NCI-H187 (cell line): Measurements from ENCODE around the gene CETN2.
"Not testable (repeated sequence)": the region's sequence is repeated elsewhere in the genome, so short reads cannot be mapped to it uniquely, and the experiment has no call there.

Source experiments
- DNase-seq, 2 experiments: peaks; one replicate each; lab custom pipeline; 2025; lab: John Stamatoyannopoulos, UW

The CETN2 gene

DNA sequence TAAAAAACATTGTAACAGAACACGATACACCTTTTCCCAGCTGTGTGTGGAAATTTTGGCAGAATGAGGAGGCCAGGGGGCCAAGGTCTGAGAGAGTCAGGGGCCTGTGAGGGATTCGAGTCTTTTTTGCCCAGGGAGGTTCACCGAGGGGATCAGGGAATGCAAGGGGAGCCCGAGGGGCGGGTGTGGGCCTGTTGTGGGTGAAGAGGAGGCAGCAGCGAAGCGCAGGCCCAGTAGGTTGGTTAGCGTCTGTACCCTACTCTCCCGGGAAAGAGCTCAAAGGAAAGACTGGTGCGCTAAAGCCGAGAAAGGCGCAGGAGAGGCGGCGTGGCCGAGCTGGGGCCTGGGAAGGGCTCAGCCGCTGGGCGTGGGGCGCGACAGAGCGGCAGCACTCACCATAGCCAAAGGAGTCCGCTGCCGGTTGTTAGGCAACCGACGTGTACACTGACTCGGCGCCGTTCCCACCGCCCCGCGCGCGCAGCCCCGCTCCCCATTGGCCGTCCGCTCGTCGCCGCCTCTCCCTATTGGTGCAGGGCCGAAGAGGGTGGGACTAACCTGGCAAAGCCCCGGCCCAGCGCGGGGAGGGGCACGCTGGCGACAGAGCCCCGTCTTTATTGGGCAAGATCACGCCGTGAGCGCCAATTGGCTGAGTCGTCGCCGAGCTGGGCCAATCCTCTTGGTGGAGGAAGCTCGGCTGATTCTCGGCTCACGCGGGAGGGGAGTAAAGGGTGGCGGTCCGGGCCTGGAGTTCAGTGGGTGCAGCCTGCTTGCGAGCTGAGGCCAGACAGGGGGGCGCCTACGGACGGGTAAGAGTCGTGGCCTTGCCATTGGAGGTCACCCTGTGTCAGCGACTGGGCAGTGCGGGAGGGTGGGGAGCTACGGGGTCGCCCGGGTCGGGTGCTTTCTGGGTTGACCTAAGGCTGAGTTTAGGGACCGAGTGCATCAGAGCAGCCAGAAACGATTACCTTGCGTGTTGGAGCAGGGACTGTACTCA is at the start of gene CETN2, which contains the start of gene NSDHL:
TSS of gene CETN2 (minus strand) at position 446 of the 994 bp plus-strand sequence. CDS start at position 399, 47 bp downstream.
TSS of gene NSDHL (plus strand) at position 752 of the 994 bp plus-strand sequence. CDS start 15,262 bp downstream, outside the sequence.
- DNase-seq: peak; percentile 95

DNA sequence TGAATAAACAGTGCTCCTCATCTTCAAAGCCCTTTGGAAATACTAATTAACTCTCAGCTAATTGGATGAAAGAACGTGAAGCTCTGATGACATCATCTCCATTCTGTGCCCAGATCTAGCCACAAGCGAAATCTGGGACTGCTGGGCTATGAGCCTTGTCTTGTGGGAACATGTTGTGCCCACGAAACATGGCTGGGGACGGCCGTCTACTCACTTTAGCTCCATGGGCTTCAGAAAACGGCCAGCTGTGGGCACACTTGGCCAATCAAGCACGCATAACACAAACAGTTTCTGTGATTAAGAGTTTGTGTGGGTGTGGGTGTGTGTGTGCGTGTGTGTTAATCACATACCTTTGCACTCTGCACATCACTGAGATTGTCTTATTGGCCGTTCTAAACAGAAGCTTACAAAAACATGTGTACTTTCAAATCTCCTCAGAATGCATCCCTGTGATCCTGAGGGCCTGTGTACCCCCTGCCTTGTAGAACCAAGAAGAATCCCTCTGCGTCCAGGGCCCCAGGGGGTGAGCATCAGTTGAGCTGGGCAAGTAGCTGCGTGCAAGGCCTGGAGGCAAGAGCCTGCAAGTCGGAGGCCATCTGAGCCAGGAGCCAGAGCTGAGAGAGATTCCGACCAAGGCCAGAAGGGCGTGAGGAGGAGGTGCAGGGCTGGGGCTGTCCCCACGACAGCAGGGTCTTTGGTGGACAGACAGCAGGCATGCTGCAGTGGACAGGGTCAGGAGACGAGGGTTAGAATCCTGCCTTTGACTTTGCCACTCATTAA is 48.6 kb upstream of the CETN2 start:
- DNase-seq: no peak

DNA sequence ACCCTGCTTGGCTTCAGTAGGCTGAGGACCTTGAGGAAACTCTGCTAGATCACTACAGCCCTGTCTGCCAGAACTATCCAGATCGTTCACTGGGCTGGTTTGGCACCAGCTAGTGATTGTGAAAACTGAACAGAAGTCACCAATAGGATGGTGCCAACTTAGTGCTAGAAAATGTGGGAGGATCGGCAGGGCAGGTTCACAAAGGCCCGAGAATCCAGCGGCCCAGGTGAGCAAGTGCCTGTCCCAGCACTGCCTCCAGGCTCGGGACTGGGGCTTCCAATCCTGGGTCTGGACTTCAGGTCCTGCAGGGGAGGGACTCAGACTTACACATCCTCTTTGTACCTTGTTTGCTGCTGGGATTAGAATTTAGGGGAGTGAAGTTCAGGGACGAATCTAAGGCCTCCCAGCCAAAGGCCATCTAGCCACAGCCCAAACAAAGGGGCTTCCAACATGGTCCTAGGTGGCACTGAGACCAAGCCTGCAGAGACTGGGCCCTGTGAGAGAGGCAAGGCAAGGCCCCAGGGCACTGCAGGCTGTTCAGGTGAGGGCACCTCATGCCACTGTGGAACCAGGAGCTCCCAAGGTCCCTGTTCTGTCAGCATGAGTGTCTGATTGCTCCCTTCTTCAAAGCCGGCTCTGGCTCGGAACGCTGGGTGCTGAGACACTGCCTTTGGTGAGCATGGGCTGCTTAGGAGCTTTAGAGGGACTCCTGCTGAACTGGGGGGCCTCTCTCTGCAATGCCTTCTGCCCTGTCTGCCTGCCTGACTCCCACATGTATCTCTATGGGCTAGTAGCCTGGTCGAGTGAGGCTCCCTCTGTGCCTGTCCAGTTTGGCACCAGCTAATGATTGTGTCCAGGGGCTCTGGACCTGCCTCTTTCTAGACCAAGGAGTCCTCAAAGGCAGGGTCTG is 46.6 kb upstream of the CETN2 start:
- DNase-seq: no peak

DNA sequence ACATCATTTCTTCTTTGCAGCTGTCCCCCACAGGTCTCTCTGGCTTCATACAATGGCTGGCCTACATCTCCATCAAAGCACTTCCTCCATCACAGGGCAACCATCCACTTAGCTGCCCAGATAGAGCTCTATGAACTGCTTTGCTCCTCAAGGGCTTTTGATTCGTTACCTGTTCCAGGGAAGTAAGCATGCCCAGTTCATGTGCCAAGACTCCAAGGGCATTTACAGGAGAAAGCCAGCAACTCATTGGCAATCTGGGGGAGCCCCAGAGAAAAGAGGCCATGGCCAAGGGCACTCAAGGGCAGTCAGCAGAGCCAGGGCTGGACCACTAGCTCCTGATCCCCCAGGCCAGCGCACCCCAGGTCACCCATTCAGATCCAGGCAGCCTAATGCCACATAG is 42.8 kb upstream of the CETN2 start:
- no peak for DNase-seq

DNA sequence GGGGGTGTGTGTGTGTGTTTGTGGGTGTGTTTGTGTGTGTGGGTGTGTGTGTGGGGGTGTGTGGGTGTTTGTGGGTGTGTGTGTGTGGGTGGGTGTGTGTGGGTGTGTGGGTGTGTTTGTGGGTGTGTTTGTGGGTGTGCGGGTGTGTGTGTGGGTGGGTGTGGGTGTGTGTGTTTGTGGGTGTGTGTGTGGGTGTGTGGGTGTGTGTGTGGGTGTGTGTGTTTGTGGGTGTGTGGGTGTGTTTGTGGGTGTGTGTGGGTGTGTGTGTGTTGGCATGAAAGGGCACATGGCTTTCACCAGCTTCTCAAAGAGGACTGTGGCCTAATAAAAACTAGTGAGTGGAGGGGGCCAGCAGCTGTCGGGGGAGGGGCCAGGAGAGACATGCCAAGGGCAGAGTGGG is 42.0 kb upstream of the CETN2 start:
- DNase-seq: no peak

DNA sequence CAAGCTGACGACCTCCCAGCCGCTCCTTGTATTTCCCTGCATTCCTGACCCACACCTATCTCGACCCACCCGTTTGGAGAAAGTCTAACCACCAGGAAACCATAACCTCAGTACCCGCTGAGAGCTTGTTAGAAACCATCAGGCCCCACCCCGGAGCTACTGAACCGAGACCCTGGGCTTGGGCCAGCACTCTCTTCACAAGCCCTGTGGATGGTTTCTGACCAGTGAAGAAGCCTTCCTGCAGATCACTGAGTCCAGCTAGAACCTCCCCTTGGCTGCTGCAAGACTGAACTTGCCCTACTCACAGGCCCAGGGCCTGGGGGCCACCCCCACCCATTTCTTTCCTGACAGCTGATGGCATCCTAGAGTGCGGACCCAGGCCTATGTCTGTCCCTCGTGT is 40.7 kb upstream of the CETN2 start:
- no peak for DNase-seq

DNA sequence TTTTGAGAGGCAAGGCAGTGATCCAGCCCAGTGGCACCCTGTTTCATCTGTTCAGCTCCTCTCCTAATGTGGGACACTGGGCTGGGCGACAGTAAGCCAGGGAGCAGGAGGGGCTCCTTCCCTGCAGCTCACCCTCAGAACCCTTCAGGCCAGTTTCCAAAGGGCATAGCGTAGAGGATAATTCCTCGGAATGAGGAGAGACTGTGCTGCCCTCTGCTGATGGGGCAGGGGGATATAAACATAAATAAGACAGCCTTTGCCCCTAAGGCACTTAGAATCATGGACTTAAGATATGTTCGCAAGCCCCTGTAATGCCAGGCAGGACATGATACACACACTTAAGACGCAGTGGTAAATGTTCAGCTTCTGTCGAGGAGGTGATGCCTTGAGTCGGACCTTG is 39.4 kb upstream of the CETN2 start:
- DNase-seq: no peak

DNA sequence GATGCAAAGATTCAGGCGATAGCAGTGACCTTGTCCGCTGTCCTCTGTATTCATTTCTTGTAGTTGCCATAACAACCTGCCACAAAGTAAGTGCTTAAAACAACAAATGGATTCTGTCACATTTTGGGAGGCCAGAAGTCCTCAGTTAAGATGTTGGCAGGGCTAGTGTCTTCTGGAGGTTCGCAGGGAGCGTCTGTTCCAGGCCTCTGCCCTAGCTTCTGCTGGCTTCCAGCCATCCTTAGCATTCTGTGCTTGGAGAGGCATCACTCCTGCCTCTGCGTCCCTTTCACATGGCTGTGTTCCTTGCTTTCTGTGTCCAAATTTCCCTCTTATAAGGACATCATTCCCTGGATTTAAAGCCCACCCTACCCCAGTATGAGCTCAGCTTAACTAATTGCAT is 35.8 kb upstream of the CETN2 start:
- DNase-seq: no peak

DNA sequence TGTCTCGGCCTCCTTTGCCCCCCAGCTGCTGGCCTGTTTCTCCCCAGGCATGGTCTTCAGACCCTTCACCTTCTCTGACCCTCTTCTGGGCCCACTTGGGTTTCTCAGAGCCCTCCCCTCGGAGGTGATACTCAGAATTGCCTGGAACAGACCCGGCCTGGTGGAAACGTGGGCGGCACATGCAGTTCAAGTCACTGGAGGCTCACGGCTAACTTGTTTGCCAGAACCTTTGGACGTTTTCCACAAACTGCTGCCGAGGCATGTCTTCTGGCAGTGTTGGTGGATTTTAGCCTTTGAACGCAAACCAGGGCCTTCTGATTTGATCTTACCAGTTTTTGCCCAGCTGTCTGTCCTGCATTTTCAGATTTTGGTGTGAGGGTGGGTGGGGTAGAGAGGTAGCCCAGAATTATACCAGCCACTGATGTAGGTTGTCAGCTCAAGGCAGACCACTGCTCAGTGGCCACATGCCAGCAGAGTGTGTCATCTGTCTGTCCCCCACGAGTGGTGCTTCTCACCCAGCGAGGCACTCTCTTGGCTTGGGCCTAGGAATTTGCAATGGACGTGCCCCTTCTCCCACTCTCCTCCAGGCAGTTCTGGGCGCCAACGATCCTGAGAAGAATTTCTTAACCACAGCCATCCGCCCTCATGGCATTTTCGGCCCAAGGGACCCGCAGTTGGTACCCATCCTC is 34.8 kb upstream of the CETN2 start:
- DNase-seq: no peak

DNA sequence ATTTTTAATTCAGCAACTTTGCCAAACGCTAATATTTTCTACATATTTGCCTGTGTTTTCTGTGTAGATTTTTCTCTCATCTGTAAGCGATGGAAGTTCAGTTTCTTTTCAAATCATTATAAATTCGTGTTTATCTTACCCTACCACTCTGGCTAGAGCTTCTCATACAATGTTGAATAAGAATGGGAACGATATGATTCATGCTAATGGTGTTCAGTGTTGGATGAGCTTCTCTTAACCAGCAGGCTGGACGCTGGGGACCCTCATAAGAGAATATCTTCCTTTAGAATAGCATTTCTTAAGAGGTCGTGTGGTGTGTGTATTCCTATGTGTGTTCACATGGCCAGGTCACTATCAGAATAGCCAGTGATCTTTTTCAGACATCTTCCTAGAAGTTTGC is 31.3 kb upstream of the CETN2 start:
- no peak for DNase-seq

DNA sequence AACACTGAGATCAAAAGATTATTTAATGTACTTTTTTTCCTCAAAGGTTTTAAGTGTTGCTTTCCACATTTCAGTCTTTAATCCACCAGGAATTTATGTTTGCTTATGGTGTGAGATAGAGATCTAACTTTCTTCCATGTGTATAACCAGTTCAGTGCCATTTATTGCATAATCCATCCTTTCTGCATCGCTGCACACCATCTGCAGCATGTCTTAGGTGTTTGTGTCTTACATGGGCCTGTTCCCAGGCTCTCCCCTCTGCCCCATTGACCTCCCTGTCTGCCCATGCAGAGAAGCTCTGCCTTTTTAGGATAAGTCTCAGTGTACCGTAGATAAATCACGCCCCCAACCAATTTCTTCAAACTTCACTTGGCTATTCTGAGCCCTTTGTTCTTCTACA is 30.6 kb upstream of the CETN2 start:
- no peak for DNase-seq

DNA sequence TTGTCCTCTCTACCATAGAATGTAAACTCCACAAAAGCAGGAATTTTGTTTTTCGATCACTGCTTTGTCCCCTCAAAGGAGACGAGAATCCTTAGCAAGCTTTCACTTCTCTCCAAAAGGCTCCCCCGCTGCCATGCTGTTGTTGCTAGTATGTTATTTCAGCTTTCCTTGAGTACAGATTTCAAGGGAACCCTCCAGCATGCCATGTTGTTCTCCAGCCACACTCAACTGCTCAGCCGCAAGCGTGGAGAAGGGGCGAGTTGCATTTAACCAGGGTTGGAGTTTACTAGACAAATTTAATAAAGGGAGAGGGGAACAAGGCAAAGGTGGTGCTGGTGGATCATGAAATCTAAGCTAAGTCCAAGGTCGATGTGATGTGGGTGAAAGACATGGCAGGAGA is 23.4 kb upstream of the CETN2 start:
- DNase-seq: no peak

DNA sequence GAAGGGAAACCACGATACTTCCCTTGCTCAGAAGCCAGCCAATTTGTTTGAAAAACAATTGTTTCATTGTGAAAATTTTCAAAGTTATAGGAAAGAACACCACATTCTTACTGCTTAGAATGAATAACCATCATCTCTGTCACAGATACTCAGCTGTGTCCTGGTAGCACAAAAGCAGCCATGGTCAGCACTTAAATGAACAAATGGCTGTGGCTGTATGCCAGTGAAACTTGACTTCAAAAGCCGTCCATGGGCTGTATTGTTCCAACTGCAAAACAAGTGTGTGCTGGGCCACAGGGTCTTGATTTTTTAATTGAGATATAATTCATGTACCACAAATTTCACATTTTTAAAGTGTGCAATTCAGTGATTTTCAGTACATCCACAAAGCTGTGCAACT is 19.9 kb upstream of the CETN2 start:
- no peak for DNase-seq

DNA sequence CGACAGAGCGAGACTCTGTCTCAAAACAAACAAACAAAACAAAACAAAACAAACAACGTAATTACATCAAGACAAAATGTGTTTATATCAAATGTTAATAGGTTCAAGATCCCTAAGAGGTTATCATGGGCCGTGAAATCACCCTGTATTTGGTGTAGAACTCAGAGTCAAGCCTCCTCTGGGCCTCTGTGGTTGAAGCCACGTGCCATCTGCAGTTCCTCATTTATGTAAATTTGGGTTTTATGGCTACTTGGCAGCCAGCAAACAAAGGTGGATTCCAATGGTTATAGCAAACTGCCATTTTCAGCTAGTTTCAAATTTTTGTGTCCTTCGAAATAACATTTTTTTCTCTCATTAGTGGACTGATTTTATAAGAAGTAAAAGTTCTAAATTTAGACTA is 16.7 kb upstream of the CETN2 start:
- DNase-seq: no peak

DNA sequence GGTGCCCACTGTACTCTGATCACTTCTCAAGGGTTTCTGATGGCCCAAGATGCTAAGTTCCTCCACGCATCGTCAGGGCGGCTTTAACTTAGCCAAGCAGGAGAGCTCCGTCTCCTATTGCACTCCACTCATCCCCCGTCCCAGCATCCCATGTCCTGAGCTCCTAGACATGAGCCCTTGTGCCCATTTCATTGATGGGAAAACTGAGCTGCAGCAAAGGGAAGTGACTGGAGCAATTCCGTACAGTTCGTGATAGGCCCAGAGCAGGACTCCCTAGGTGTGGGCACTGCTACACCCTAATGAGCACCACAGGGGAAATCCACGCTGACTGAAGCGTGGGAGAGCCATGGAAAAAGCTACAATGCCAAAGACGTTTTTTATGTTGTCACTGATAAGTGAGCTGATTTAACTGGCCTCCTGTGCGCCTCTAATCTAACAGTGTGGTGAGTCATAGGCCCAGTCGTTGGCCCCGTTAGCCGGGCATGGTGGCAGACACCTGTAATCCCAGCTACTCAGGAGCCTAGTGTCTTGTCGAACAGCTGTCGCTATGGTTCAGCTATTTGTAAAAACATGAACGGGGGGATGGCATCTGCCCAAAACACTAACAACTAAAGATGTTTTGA is 15.2 kb upstream of the CETN2 start:
- DNase-seq: no peak

DNA sequence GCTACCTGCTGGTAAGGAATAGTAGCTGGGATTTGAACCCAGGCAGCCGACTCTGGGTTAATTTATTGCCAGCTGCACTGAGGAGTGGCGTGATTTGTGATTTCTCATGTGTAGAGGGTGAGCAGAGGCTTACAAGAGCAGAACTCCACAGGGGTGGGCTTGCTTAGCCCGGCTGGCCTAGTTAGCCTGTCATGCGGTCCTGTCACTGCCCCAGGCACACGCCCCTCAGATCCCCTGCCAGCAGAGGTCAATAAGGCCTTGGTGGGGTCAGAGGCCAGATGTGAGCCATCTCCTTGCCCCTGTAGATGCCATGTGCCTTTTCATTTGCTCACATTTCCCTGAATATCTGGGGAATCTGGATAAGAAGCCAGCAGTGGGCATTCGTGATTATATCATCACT is 13.7 kb upstream of the CETN2 start:
- DNase-seq: no peak

DNA sequence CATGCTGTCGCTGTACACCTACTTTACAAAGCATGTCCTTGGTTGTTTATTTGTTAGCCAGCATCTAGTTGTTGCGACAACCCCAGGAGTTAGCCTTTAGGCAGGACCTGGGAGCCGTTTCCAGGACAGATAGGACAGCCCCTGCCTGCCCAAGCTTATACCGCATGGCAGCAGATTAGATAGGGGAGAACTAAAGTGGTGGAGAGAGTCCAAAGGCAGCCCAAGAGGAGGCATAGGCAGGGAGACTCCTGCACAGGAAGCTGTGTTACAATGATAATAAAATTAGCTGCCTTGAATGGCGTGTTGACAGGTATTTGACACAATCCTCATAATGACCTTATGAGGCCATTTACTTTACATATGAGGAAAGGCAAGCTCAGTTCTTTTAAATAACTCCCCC is 13.3 kb upstream of the CETN2 start:
- DNase-seq: no peak

DNA sequence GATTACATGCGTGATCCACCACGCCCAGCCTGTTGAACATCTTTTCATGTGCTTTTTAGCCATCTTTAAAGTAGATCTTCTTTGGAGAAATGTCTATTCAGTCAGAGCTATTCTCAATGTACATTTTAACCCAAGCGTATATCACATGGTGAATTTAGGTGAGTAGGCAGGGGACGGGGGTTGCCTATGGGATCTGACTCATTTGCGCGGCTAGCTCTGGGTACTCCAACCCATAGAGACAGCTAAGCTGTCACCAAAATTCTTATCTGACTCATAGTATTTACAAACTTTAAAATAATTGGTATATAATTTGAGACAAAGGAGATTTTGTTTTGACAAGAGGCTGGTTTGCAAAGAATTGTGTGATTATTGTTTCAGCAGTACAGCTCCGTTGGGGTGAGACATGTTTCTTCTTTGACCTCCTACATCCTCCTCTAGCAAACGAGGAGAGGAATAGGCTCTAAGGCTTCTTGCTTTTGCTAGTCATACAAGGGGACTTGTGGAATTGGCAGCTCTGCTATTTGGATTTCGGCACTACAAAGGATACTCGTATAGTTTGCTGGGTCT is 12.3 kb upstream of the CETN2 start:
- DNase-seq: no peak

DNA sequence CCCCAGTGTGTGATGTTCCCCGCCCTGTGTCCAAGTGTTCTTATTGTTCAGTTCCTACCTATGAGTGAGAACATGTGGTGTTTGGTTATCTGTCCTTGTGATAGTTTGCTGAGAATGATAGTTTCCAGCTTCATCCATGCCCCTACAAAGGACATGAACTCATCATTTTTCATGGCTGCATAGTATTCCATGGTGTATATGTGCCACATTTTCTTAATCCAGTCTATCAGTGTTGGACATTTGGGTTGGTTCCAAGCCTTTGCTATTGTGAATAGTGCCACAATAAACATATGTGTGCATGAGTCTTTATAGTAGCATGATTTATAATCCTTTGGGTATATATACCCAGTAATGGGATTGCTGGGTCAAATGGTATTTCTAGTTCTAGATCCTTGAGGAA is 4.9 kb upstream of the CETN2 start:
- DNase-seq: not testable (repeated sequence)

DNA sequence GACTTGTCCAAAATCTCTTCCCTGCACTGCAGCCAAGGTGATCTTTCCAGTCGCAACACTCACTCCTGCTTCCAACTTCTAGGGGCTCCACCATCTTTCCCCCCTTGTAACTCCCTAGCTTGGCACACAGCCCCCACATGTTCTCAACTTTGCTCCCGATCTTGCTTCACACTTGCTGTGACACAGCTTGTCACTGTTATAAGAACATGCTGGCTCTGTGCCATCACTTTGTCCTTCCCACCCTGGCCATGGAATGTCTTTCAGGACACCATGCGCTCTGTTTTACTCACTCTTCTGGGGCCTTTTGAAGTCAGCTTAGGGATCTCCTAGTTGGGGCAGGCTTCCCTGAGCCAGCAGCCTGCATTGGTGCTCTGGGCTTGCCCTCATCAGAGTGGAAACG is 2.8 kb upstream of the CETN2 start:
- no peak for DNase-seq
